Hepatic stellate cell (primary cell): ENCODE data around the gene UBL7.

Experiments
- DNase-seq: peaks from one replicate; pipeline ENCODE4 v3.0.0; 2011; ENCODE audit warnings: low spot score

UBL7 gene

GRCh38 chr15:74408385-74408784 is 52.6 kb downstream of the UBL7 start:
- DNase-seq: no peak

GRCh38 chr15:74406992-74407705 is 53.8 kb downstream of the UBL7 start:
- DNase-seq: peak; percentile 98

GRCh38 chr15:74406517-74406916 is 54.4 kb downstream of the UBL7 start:
- DNase-seq: no peak

- DNase-seq: peak; percentile 69
Measured at GRCh38 chr15:74405823-74406222, 55.1 kb downstream of the UBL7 start.

GRCh38 chr15:74403991-74404563 is 56.9 kb downstream of the UBL7 start:
- no peak for DNase-seq

GRCh38 chr15:74403588-74403919 is 57.4 kb downstream of the UBL7 start:
- no peak for DNase-seq

GRCh38 chr15:74402873-74403587 is 57.9 kb downstream of the UBL7 start:
- no peak for DNase-seq

GRCh38 chr15:74402337-74402841 is 58.6 kb downstream of the UBL7 start:
- no peak for DNase-seq

- no peak for DNase-seq
Measured at GRCh38 chr15:74400915-74401757, 59.8 kb downstream of the UBL7 start.

GRCh38 chr15:74400313-74400860 is 60.6 kb downstream of the UBL7 start:
- no peak for DNase-seq

- DNase-seq: no peak
Measured at GRCh38 chr15:74399511-74400312, 61.2 kb downstream of the UBL7 start.

GRCh38 chr15:74399100-74399499 is 61.9 kb downstream of the UBL7 start:
- no peak for DNase-seq

GRCh38 chr15:74398183-74398582 is 62.8 kb downstream of the UBL7 start:
- no peak for DNase-seq

GRCh38 chr15:74397239-74398068 is 63.5 kb downstream of the UBL7 start:
- DNase-seq: no peak

- peak; percentile 63 for DNase-seq
Measured at GRCh38 chr15:74396445-74397238, 64.3 kb downstream of the UBL7 start.

GRCh38 chr15:74396146-74396438 is 64.9 kb downstream of the UBL7 start:
- DNase-seq: no peak
